Suprapubic skin (tissue), 4 donors: ENCODE measurements around the gene CCL16.

ENCODE experiments used
- EP300 ChIP-seq: sonication (generic); formaldehyde crosslinking; IDR thresholded peaks from one replicate; pipeline ENCODE4 v1.6.1; 2017; ENCODE audit warnings: antibody characterized with exemption
- POLR2A ChIP-seq, 2 donors: fragments of 450-650 bp; IDR thresholded peaks; one replicate each; pipeline ENCODE4 v1.6.1; 2017; ENCODE audit warnings: antibody characterized with exemption in 2 of 2, mild to moderate bottlenecking in 2 of 2, moderate library complexity in 2 of 2
- POLR2AphosphoS5 ChIP-seq, 3 donors: sonication (generic); formaldehyde crosslinking; IDR thresholded peaks; one replicate each; pipeline ENCODE4 v1.6.1; 2017; ENCODE audit warnings: antibody characterized with exemption in 3 of 3
- TF ChIP-seq, protein P1 (sequence below), 2 donors: fragments of 200-600 bp in 1 of 2; fragments of 450-650 bp in 1 of 2; sonication (generic) in 1 of 2; IDR thresholded peaks; one replicate each; pipeline ENCODE4 v1.5.1; 2016 to 2019; ENCODE audit warnings: antibody characterized with exemption in 2 of 2, mild to moderate bottlenecking in 1 of 2, moderate library complexity in 1 of 2

DNA sequence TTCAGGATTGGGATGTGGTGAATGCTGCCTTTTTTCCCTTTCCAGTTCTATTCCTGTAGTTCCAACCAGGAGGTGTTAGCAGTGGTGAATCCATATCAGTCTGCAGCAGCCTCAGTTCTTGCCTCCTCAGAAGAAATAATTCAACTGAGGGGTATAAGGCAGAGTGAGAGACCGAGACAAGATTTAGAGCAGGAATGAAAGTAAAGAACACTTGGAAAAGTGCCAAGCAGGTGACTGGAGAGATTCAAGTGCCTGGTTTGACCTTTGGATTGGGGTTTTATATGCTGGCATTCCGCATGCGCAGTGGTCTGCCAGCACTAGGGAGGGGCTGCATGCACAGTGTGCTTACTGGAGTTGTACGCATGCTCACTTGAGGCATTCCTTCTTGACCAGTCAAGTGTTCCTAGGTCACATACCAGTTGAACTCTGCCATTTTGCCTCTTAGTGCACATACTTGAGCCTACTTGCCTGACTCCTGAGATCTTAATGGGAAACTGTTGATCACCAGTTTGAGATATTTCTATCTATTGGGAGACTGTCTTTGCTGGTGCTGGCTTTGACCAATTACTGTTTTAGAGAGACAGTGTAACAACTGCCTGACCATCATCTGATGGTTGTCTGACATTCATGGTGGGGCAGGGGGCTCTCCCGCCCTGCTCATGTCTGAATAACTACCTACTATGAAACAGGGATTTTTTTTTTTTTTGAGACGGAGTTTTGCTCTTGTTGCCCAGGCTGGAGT is 20.7 kb upstream of the CCL16 start:
- no peak for TF ChIP-seq POLR2AphosphoS5 (IDR thresholded peaks at IDR 0.05)
- TF ChIP-seq, protein P1, sequence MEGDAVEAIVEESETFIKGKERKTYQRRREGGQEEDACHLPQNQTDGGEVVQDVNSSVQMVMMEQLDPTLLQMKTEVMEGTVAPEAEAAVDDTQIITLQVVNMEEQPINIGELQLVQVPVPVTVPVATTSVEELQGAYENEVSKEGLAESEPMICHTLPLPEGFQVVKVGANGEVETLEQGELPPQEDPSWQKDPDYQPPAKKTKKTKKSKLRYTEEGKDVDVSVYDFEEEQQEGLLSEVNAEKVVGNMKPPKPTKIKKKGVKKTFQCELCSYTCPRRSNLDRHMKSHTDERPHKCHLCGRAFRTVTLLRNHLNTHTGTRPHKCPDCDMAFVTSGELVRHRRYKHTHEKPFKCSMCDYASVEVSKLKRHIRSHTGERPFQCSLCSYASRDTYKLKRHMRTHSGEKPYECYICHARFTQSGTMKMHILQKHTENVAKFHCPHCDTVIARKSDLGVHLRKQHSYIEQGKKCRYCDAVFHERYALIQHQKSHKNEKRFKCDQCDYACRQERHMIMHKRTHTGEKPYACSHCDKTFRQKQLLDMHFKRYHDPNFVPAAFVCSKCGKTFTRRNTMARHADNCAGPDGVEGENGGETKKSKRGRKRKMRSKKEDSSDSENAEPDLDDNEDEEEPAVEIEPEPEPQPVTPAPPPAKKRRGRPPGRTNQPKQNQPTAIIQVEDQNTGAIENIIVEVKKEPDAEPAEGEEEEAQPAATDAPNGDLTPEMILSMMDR (IDR thresholded peaks at IDR 0.05) = no peak
- TF ChIP-seq EP300 = no peak
- TF ChIP-seq POLR2A (IDR thresholded peaks at IDR 0.05) = no peak
